GM23338 (cell line): ENCODE measurements around the gene LMOD3. TPM values are rescaled to one million over a fixed set of nuclear protein-coding genes. Genes with fewer than 3 reads are reported as not detected.

Source experiments
- ATAC-seq: fragments of 200-7000 bp; cut with Tn5 transposase; 3 replicates; pipeline ENCODE4 v1.9.1; 2020
- DNase-seq: peaks from one replicate; pipeline ENCODE4 v3.0.0-alpha.2; 2015; ENCODE audit warnings: low spot score
- H2AFZ ChIP-seq: fragments of 200-600 bp; sonication (generic); 2 replicates; pipeline ENCODE4 v1.8.0; 2016; ENCODE audit warnings: antibody characterized with exemption, mild to moderate bottlenecking, moderate library complexity
- H3F3A ChIP-seq: fragments of 200-600 bp; sonication (generic); replicated peaks from 2 replicates; pipeline ENCODE4 v1.8.0; 2017; ENCODE audit warnings: antibody characterized with exemption, mixed run types, low read depth
- H3K27ac ChIP-seq: fragments of 200-600 bp; sonication (generic); 2 replicates; pipeline ENCODE4 v1.6.1; 2016; ENCODE audit warnings: low read depth
- H3K27me3 ChIP-seq: fragments of 200-600 bp; sonication (generic); 2 replicates; pipeline ENCODE4 v1.8.0; 2016; ENCODE audit warnings: mild to moderate bottlenecking, mixed run types, moderate library complexity; ENCODE audit not compliant: insufficient read depth
- H3K36me3 ChIP-seq: fragments of 200-600 bp; sonication (generic); 2 replicates; pipeline ENCODE4 v1.8.0; 2016; ENCODE audit warnings: mild to moderate bottlenecking; ENCODE audit not compliant: insufficient read depth
- H3K4me1 ChIP-seq: fragments of 200-600 bp; sonication (generic); 2 replicates; pipeline ENCODE4 v1.8.0; 2016; ENCODE audit warnings: mild to moderate bottlenecking, moderate library complexity; ENCODE audit not compliant: insufficient read depth
- H3K4me2 ChIP-seq: fragments of 200-600 bp; sonication (generic); 2 replicates; pipeline ENCODE4 v1.7.1; 2017; ENCODE audit warnings: mixed run types
- H3K4me3 ChIP-seq: fragments of 200-600 bp; sonication (generic); 2 replicates; pipeline ENCODE4 v1.6.1; 2016; ENCODE audit warnings: mixed run types
- H3K79me2 ChIP-seq: fragments of 200-600 bp; sonication (generic); replicated peaks from 2 replicates; pipeline ENCODE4 v1.8.0; 2017; ENCODE audit warnings: mild to moderate bottlenecking; ENCODE audit not compliant: insufficient read depth
- H3K9me2 ChIP-seq: fragments of 200-600 bp; sonication (generic); 2 replicates; pipeline ENCODE4 v1.8.0; 2017; ENCODE audit not compliant: insufficient read depth
- H4K20me1 ChIP-seq: fragments of 200-600 bp; sonication (generic); replicated peaks from 2 replicates; pipeline ENCODE4 v1.8.0; 2017; ENCODE audit warnings: mild to moderate bottlenecking; ENCODE audit not compliant: insufficient read depth
- H3K27ac Mint-ChIP-seq: 2 replicates; pipeline ENCODE4 v1.8.0; 2020; ENCODE audit warnings: inconsistent platforms, mild to moderate bottlenecking, moderate library complexity, mixed read lengths
- H3K27me3 Mint-ChIP-seq: 3 replicates; pipeline ENCODE4 v1.8.0; 2022; ENCODE audit warnings: low read depth, mild to moderate bottlenecking, moderate library complexity, mixed read lengths, inconsistent platforms; ENCODE audit not compliant: insufficient read depth, poor library complexity
- H3K36me3 Mint-ChIP-seq: 3 replicates; pipeline ENCODE4 v1.8.0; 2021; ENCODE audit warnings: low read depth, mild to moderate bottlenecking, inconsistent platforms, moderate library complexity, mixed read lengths
- H3K4me1 Mint-ChIP-seq: 3 replicates; pipeline ENCODE4 v1.8.0; 2020; ENCODE audit warnings: mild to moderate bottlenecking, inconsistent platforms, mixed read lengths
- H3K4me3 Mint-ChIP-seq: 3 replicates; pipeline ENCODE4 v1.8.0; 2021; ENCODE audit warnings: moderate library complexity, mild to moderate bottlenecking, inconsistent platforms, mixed read lengths
- H3K9me3 Mint-ChIP-seq: 3 replicates; pipeline ENCODE4 v1.8.0; 2020; ENCODE audit warnings: moderate library complexity, mild to moderate bottlenecking, inconsistent platforms, mixed read lengths
- CREB1 ChIP-seq: fragments of 250-450 bp; sonication (Bioruptor Pico); IDR thresholded peaks from 2 replicates; pipeline ENCODE4 v1.5.0; 2020; ENCODE audit warnings: low read depth, mild to moderate bottlenecking, moderate library complexity
- CTCF ChIP-seq, 2 experiments: fragments of 200-600 bp in 1 of 2; sonication (generic) in 1 of 2; conservative IDR thresholded peaks; 2 replicates each; pipeline versions ENCODE4 v1.5.1 to v1.6.1; 2016 to 2017; ENCODE audit warnings: antibody characterized with exemption in 2 of 2, low read depth in 2 of 2, mild to moderate bottlenecking in 2 of 2, moderate library complexity in 1 of 2
- ETS1 ChIP-seq: IDR thresholded peaks from 2 replicates; pipeline ENCODE4 v1.6.1; 2016; ENCODE audit warnings: antibody characterized with exemption
- EZH2 ChIP-seq: fragments of 200-600 bp; sonication (generic); IDR thresholded peaks from one replicate; pipeline ENCODE4 v1.8.0; 2017; ENCODE audit warnings: antibody characterized with exemption, mild to moderate bottlenecking, low read depth; ENCODE audit not compliant: unreplicated experiment
- EZH2phosphoT487 ChIP-seq: fragments of 200-600 bp; sonication (generic); IDR thresholded peaks from one replicate; pipeline ENCODE4 v1.8.1; 2018; ENCODE audit warnings: antibody characterized with exemption; ENCODE audit not compliant: unreplicated experiment
- JUNB ChIP-seq: IDR thresholded peaks from one replicate; pipeline ENCODE4 v1.6.1; 2016; ENCODE audit warnings: antibody characterized with exemption; ENCODE audit not compliant: unreplicated experiment
- NANOG ChIP-seq: IDR thresholded peaks from 2 replicates; pipeline ENCODE4 v1.6.1; 2016; ENCODE audit warnings: antibody characterized with exemption, borderline replicate concordance
- POLR2AphosphoS5 ChIP-seq: IDR thresholded peaks from 2 replicates; pipeline ENCODE4 v1.6.1; 2016; ENCODE audit warnings: antibody characterized with exemption, low read depth
- REST ChIP-seq: IDR thresholded peaks from one replicate; pipeline ENCODE4 v1.6.1; 2018; ENCODE audit warnings: antibody characterized with exemption; ENCODE audit not compliant: unreplicated experiment
- STAT1 ChIP-seq: IDR thresholded peaks from one replicate; pipeline ENCODE4 v1.6.1; 2016; ENCODE audit warnings: antibody characterized with exemption; ENCODE audit not compliant: unreplicated experiment
- ZNF114 ChIP-seq: fragments of 250-450 bp; sonication (Bioruptor Pico); IDR thresholded peaks from 2 replicates; pipeline ENCODE4 v1.5.0; 2020; ENCODE audit warnings: mild to moderate bottlenecking, moderate library complexity
- ZNF331 ChIP-seq: fragments of 250-450 bp; sonication (Bioruptor Pico); IDR thresholded peaks from 2 replicates; pipeline ENCODE4 v1.5.0; 2020; ENCODE audit warnings: low read depth, mild to moderate bottlenecking, moderate library complexity
- polyA plus RNA-seq: library from polyadenylated mRNA; unstranded; fragments of >200 nt; fragmentation: Nextera tagmentation; extraction: Ambion mirVana; gene quantifications from 2 replicates; pipeline ENCODE4 v1.2.1, GENCODE V29; 2016
- total RNA-seq: library from RNA; depleted of rRNA; stranded (reverse); fragments of >200 nt; shearing (Covaris generic); gene quantifications from 2 replicates; pipeline ENCODE4 v1.2.3, GENCODE V29; 2014
- TF ChIP-seq, protein P1 (sequence below): fragments of 250-450 bp; sonication (Bioruptor Pico); IDR thresholded peaks from 2 replicates; pipeline ENCODE4 v1.5.0; 2020; ENCODE audit warnings: mild to moderate bottlenecking, moderate library complexity

The LMOD3 gene
- total and polyA plus RNA-seq, 2 experiments from 2014 or later, result 0.06 TPM; not detected in 1

DNA sequence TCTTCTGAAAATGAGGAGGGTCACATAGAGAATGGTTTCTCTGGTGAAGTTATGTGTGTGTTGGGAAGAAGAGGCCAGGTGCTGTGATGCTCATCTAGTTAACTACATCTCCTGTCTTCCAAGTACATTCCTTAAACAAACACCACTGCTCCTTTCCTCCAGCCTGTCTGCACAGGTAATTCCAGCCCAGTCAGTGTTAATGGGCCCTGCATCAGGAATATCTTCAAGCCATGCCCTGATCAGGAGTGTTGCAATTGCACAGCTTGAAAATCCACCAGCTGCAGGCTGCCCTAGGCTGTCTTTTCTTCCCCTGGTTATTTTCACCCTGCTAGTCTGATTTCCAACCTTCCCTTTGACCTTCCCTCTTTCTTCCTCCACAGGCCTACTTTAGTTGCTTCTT, 41.9 kb upstream of the LMOD3 start:
- Histone ChIP-seq H3K4me3 (no peak overlapping the region), H3F3A (no peaks in the 10 kb centered on the region), H4K20me1 (no peaks in the 10 kb centered on the region), H3K36me3 (no peaks in the 10 kb centered on the region), H3K79me2 (no peaks in the 10 kb centered on the region), H3K4me1 (peaks cover 3% of the 10 kb centered on the region; the same call in 1 of the 2 replicates), H2AFZ (no peak overlapping the region), H3K27ac (no peak overlapping the region), H3K27me3 (no peaks in the 10 kb centered on the region), H3K4me2 (no peak overlapping the region), H3K9me2 (no peaks in the 10 kb centered on the region)
- TF ChIP-seq EZH2 (no peak), CREB1 (CRISPR knock-in tag) (no peak), JUNB (no peak), ZNF114 (CRISPR knock-in tag) (no peak), STAT1 (no peak), ZNF331 (CRISPR knock-in tag) (no peak), REST (no peak), EZH2phosphoT487 (no peak), ETS1 (no peak), CTCF (conservative IDR thresholded peaks at IDR 0.05; ENCODE audit: low read depth in 2 of 2) (no peak), NANOG (no peak), POLR2AphosphoS5 (no peak)
- TF ChIP-seq, protein P1, sequence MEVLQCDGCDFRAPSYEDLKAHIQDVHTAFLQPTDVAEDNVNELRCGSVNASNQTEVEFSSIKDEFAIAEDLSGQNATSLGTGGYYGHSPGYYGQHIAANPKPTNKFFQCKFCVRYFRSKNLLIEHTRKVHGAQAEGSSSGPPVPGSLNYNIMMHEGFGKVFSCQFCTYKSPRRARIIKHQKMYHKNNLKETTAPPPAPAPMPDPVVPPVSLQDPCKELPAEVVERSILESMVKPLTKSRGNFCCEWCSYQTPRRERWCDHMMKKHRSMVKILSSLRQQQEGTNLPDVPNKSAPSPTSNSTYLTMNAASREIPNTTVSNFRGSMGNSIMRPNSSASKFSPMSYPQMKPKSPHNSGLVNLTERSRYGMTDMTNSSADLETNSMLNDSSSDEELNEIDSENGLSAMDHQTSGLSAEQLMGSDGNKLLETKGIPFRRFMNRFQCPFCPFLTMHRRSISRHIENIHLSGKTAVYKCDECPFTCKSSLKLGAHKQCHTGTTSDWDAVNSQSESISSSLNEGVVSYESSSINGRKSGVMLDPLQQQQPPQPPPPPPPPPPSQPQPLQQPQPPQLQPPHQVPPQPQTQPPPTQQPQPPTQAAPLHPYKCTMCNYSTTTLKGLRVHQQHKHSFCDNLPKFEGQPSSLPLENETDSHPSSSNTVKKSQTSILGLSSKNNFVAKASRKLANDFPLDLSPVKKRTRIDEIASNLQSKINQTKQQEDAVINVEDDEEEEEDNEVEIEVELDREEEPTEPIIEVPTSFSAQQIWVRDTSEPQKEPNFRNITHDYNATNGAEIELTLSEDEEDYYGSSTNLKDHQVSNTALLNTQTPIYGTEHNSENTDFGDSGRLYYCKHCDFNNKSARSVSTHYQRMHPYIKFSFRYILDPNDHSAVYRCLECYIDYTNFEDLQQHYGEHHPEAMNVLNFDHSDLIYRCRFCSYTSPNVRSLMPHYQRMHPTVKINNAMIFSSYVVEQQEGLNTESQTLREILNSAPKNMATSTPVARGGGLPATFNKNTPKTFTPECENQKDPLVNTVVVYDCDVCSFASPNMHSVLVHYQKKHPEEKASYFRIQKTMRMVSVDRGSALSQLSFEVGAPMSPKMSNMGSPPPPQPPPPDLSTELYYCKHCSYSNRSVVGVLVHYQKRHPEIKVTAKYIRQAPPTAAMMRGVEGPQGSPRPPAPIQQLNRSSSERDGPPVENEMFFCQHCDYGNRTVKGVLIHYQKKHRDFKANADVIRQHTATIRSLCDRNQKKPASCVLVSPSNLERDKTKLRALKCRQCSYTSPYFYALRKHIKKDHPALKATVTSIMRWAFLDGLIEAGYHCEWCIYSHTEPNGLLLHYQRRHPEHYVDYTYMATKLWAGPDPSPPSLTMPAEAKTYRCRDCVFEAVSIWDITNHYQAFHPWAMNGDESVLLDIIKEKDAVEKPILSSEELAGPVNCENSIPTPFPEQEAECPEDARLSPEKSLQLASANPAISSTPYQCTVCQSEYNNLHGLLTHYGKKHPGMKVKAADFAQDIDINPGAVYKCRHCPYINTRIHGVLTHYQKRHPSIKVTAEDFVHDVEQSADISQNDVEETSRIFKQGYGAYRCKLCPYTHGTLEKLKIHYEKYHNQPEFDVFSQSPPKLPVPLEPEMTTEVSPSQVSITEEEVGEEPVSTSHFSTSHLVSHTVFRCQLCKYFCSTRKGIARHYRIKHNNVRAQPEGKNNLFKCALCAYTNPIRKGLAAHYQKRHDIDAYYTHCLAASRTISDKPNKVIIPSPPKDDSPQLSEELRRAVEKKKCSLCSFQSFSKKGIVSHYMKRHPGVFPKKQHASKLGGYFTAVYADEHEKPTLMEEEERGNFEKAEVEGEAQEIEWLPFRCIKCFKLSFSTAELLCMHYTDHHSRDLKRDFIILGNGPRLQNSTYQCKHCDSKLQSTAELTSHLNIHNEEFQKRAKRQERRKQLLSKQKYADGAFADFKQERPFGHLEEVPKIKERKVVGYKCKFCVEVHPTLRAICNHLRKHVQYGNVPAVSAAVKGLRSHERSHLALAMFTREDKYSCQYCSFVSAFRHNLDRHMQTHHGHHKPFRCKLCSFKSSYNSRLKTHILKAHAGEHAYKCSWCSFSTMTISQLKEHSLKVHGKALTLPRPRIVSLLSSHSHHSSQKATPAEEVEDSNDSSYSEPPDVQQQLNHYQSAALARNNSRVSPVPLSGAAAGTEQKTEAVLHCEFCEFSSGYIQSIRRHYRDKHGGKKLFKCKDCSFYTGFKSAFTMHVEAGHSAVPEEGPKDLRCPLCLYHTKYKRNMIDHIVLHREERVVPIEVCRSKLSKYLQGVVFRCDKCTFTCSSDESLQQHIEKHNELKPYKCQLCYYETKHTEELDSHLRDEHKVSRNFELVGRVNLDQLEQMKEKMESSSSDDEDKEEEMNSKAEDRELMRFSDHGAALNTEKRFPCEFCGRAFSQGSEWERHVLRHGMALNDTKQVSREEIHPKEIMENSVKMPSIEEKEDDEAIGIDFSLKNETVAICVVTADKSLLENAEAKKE (CRISPR knock-in tag), result no peak
- no peak for DNase-seq
- H3K27me3 Mint-ChIP-seq, result no peaks in the 10 kb centered on the region
- no peaks in the 10 kb centered on the region for H3K36me3 Mint-ChIP-seq
- no peak overlapping the region for H3K4me3 Mint-ChIP-seq
- H3K9me3 Mint-ChIP-seq, result no peaks in the 10 kb centered on the region
- H3K27ac Mint-ChIP-seq, result no peak overlapping the region
- no peak for ATAC-seq
- peaks cover 13% of the 10 kb centered on the region; the same call in 2 of the 3 replicates for H3K4me1 Mint-ChIP-seq
